PC-9 (cell line): ENCODE measurements around the gene CD2AP.

Source experiments
- EZH2 ChIP-seq: fragments of 200-600 bp; sonication (generic); IDR thresholded peaks from 2 replicates; pipeline ENCODE4 v1.8.0; 2017; ENCODE audit warnings: antibody characterized with exemption, low read depth
- TF ChIP-seq, protein P1 (sequence below): fragments of 200-600 bp; sonication (generic); conservative IDR thresholded peaks from 2 replicates; pipeline ENCODE4 v1.6.1; 2017; ENCODE audit warnings: mixed run types, antibody characterized with exemption, mild to moderate bottlenecking, moderate library complexity

GRCh38 chr6:47651505-47651944 lies 173.9 kb downstream of the CD2AP start:
- TF ChIP-seq, protein P1, sequence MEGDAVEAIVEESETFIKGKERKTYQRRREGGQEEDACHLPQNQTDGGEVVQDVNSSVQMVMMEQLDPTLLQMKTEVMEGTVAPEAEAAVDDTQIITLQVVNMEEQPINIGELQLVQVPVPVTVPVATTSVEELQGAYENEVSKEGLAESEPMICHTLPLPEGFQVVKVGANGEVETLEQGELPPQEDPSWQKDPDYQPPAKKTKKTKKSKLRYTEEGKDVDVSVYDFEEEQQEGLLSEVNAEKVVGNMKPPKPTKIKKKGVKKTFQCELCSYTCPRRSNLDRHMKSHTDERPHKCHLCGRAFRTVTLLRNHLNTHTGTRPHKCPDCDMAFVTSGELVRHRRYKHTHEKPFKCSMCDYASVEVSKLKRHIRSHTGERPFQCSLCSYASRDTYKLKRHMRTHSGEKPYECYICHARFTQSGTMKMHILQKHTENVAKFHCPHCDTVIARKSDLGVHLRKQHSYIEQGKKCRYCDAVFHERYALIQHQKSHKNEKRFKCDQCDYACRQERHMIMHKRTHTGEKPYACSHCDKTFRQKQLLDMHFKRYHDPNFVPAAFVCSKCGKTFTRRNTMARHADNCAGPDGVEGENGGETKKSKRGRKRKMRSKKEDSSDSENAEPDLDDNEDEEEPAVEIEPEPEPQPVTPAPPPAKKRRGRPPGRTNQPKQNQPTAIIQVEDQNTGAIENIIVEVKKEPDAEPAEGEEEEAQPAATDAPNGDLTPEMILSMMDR: no peak
- TF ChIP-seq EZH2: no peak
